A375 (cell line): ENCODE results near the gene PTPN13. TPM values are rescaled to one million over a fixed set of nuclear protein-coding genes. Genes with fewer than 3 reads are reported as not detected.

Experiments used
- total RNA-seq: library from RNA; depleted of rRNA; stranded (reverse); fragments of >200 nt; shearing (Covaris generic); gene quantifications from 2 replicates; pipeline ENCODE4 v1.2.3, GENCODE V29; 2014; rRNA removed

The PTPN13 gene, protein sequence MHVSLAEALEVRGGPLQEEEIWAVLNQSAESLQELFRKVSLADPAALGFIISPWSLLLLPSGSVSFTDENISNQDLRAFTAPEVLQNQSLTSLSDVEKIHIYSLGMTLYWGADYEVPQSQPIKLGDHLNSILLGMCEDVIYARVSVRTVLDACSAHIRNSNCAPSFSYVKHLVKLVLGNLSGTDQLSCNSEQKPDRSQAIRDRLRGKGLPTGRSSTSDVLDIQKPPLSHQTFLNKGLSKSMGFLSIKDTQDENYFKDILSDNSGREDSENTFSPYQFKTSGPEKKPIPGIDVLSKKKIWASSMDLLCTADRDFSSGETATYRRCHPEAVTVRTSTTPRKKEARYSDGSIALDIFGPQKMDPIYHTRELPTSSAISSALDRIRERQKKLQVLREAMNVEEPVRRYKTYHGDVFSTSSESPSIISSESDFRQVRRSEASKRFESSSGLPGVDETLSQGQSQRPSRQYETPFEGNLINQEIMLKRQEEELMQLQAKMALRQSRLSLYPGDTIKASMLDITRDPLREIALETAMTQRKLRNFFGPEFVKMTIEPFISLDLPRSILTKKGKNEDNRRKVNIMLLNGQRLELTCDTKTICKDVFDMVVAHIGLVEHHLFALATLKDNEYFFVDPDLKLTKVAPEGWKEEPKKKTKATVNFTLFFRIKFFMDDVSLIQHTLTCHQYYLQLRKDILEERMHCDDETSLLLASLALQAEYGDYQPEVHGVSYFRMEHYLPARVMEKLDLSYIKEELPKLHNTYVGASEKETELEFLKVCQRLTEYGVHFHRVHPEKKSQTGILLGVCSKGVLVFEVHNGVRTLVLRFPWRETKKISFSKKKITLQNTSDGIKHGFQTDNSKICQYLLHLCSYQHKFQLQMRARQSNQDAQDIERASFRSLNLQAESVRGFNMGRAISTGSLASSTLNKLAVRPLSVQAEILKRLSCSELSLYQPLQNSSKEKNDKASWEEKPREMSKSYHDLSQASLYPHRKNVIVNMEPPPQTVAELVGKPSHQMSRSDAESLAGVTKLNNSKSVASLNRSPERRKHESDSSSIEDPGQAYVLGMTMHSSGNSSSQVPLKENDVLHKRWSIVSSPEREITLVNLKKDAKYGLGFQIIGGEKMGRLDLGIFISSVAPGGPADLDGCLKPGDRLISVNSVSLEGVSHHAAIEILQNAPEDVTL (N-terminal part only)
- total RNA-seq: 12.1 and 13.1 TPM in 2 replicates

DNA sequence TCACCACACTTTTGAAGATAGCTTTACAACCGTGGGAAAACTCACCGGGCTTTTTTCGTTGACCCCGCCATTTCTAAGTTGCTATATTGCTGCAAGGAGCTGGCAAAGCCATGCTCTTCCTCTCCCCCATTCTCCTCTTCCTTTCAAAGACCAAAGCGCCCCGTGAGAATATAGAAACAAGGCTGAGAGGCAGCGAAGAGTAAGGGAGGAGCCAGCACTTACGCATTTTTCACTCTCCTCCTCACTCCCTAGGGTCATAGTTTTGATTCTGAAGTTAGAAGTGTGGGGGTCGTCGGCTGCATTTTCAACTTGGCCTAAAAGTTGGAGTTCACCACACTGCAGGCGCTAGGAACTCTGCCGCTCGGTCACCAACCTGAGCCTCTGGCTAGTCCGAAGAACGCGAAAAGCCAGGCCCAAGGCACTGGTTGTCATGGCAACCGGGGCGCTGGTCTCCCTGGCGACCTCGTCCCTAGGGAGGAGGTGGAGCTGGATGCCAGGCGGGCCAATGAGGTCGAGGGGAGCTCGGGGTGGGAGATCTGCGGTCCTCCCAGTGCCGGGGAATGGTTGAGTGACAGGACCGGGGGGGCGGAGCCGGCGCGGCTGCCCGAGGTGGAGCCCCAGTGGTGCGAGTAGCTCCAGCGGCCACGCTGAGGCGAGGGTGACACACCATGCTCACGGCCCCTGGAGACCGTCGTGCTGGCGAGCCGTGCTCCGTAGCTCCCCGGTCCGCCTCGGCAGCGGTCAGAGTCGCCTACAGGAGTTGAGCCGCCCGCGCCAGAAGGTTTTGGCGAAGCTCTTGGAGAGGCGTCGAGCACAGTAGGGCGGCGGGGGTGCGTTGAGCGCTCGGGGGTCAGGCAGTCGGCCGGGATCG lies at the start of gene PTPN13:
Gene PTPN13 (plus strand): TSS at position 628 of the 871 bp plus-strand sequence. CDS start 40,942 bp downstream, outside the sequence.

DNA sequence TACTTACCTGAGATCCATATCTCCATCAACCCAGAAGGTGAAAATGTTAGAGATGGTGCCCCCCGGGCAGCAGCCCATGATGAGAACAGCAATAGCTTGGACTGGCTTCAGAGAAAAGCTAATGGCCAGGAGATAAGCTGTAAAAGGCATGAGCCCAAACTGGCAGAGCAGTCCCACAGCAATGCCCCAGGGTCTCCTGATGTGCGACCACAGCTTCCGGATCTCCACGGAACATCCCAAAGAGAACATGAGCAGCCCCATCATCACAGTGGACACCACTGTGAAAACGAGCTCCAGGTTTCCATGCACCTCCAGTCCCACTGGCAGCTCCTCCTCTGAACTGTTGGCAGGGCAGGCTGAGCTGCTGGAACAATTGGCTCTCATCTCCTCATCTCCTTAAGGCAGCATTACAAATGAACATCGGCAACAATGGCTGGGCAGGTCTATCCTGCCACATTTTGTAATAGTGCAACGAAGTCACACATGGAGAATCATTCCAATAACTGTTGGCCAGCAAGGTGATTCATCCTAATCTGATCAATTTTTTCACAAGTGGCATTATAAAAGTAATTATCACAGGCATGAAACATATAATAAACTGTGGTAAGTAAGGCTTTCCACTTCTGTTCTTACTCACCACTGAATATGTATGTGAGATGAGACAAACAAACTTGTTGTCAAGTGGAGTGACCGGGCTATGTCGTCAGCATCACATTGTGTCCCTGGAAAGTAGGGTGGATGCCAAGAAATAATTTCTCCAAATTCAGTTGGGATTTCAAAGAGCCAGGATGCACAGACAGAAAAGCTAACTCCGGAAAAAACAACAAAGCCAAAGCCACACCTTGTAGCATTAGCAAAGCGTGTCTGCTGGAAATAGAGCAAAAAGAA lies 254.9 kb downstream of the PTPN13 start, which contains the start of gene SLC10A6:
Gene SLC10A6 (minus strand): TSS at position 653 of the 888 bp plus-strand sequence. CDS start 269 bp downstream, at position 384.

Other genes starting within 250 kb of the PTPN13 start
- 0.85 and 0.87 TPM in 2 replicates for gene MAPK10, start 234.3 kb upstream of the PTPN13 start, total RNA-seq